GM10266 (cell line): Measurements from ENCODE around the gene TFDP3.

Experiments
- DNase-seq: peaks from one replicate; pipeline ENCODE4 v3.0.0; 2012; ENCODE audit errors: extremely low spot score
- CTCF ChIP-seq: IDR thresholded peaks from 2 replicates; pipeline ENCODE4 v1.5.1; 2012; ENCODE audit warnings: mild to moderate bottlenecking, low read depth; ENCODE audit not compliant: control insufficient read depth, insufficient read depth; ENCODE audit errors: missing control alignments

Gene TFDP3

GRCh38 chrX:133188631-133189030 lies 29.5 kb downstream of the TFDP3 start:
- no peak for TF ChIP-seq CTCF
- no peak for DNase-seq

- TF ChIP-seq CTCF = no peak
- no peak for DNase-seq
Observed at GRCh38 chrX:133185938-133186337, 32.2 kb downstream of the TFDP3 start.

- DNase-seq = no peak
- no peak for TF ChIP-seq CTCF
Observed at GRCh38 chrX:133185119-133185518, 33.0 kb downstream of the TFDP3 start.

- TF ChIP-seq CTCF = no peak
- DNase-seq = no peak
Observed at GRCh38 chrX:133183806-133184205, 34.3 kb downstream of the TFDP3 start.

GRCh38 chrX:133179500-133179899 lies 38.7 kb downstream of the TFDP3 start:
- DNase-seq = no peak
- no peak for TF ChIP-seq CTCF

- DNase-seq = no peak
- no peak for TF ChIP-seq CTCF
Observed at GRCh38 chrX:133177202-133177601, 41.0 kb downstream of the TFDP3 start.

- DNase-seq = no peak
- TF ChIP-seq CTCF = no peak
Observed at GRCh38 chrX:133175605-133176004, 42.5 kb downstream of the TFDP3 start.
